Keratinocyte (primary cell): ENCODE results near the gene ULK4.

Source experiments
- CTCF ChIP-seq, 3 experiments: IDR thresholded peaks in 1 of 3; conservative IDR thresholded peaks in 1 of 3; optimal IDR thresholded peaks in 1 of 3; 2 replicates in 2 of 3; 3 replicates in 1 of 3; pipeline versions ENCODE3 to v1.5.1; 2011; ENCODE audit warnings: low read length in 3 of 3, mild to moderate bottlenecking in 3 of 3, moderate library complexity in 2 of 3, control low read depth in 1 of 3, inconsistent platforms in 1 of 3; ENCODE audit not compliant: insufficient read depth in 2 of 3; ENCODE audit errors: extremely low read depth in 1 of 3
- EZH2 ChIP-seq: IDR thresholded peaks from one replicate; pipeline ENCODE4 v1.6.1; 2012; ENCODE audit warnings: inconsistent platforms, mild to moderate bottlenecking, low read length, moderate library complexity

- TF ChIP-seq CTCF (optimal IDR thresholded peaks at IDR 0.05 in 1 of 3, IDR thresholded peaks at IDR 0.05 in 1 of 3, conservative IDR thresholded peaks at IDR 0.05 in 1 of 3; ENCODE audit: extremely low read depth in 1 of 3, insufficient read depth in 2 of 3, low read length in 3 of 3) (no peak), EZH2 (no peak)
Observed at GRCh38 chr3:41525303-41526064, 436.4 kb downstream of the ULK4 start.
